HT-29 (cell line): Measurements from ENCODE around the gene PTPRK. TPM values are rescaled to one million over a fixed set of nuclear protein-coding genes. Genes with fewer than 3 reads are reported as not detected.

Experiments used
- DNase-seq: peaks from one replicate; pipeline ENCODE4 v3.0.0-alpha.2; 2015; ENCODE audit warnings: low spot score
- total RNA-seq: library from RNA; depleted of rRNA; stranded (reverse); fragments of >200 nt; shearing (Covaris generic); gene quantifications from 2 replicates; pipeline ENCODE4 v1.2.3, GENCODE V29; 2014

The PTPRK gene
- total RNA-seq, 1 experiment from 2014 or later, result 190 TPM

- DNase-seq, result no peak
Observed at GRCh38 chr6:128150376-128150775, 370.0 kb downstream of the PTPRK start.

DNA sequence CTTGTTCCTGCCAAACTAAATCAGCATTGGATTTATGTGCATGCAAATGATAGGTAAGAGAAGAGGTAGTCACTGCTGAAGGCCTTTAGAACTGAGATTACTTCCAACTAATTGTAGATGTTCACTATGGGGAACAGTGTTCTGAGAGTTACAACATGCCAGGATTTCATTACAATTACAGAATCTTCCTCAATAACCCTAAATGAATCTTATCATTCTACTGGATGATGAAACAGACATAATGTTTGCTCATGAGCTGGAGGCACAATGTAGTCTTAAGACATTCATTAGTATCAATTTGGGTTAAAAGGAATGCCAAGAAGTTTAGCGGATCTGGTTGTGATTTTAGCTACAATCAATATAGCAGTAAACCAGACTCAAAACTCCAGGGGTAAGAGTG, 370.6 kb downstream of the PTPRK start:
- no peak for DNase-seq

- no peak for DNase-seq
Observed at GRCh38 chr6:128144320-128144719, 376.1 kb downstream of the PTPRK start.

GRCh38 chr6:128141932-128142331, 378.5 kb downstream of the PTPRK start:
- DNase-seq, result no peak

DNA sequence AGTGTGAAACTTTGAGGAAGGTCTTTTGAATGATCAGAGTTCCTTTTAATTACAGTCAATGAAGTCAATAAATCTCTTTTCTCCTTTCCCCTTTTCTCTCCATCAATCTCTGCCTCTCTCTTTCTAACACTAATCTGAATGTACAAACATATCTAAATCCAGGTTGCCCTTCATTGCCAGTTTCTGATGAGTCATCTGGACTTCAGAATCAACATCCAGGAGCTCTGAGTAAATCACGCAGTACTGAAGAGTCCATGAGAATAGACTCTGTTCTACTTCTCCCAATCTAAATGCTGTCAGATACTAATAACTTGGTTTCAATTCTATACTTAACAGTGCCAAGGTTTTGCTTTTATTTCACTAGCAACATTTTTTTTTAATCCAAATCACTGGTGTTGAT, 380.9 kb downstream of the PTPRK start:
- peak; percentile 35 for DNase-seq

GRCh38 chr6:128138694-128139093, 381.7 kb downstream of the PTPRK start:
- DNase-seq, result no peak

DNA sequence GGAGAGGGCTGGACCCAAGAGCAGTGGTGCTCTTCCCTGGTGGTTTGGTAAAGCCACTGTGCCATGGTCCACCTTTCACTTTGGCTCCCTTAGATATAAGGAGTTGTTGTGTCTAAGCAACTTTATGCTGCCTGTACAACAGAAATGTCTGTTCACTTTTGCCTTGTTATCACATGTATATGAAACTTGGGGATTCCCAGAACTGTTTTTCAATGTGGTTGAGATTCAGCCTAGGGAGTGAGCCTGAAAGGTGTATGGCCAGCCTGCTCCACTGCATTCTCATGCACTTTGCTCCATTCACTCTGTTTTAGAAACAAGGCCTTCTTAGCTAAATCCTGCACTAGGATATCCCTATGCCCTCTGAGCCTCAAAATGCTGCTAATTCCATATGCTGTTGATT, 385.1 kb downstream of the PTPRK start:
- DNase-seq, result no peak

- DNase-seq, result no peak
Observed at GRCh38 chr6:128131566-128131965, 388.8 kb downstream of the PTPRK start.

DNA sequence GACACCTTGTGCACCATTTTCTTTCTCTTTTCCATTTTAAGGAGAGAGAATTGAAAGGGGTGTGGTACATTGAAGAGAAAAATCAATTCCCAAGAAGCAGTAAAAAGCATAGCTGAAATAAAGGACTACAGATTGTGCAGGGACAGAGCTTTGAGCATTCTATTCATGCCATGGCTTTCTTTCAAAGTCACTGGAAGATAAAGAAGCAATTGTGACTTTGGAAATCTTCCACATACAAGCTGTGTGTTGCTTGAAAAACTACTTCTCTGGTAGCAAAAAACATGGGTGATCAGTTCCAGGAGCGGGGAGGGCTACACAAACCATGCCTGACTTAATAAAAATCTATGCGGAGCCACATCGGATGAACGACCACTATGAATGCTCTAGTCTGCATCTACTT, 389.4 kb downstream of the PTPRK start:
- no peak for DNase-seq

- no peak for DNase-seq
Observed at GRCh38 chr6:128129679-128130078, 390.7 kb downstream of the PTPRK start.

DNA sequence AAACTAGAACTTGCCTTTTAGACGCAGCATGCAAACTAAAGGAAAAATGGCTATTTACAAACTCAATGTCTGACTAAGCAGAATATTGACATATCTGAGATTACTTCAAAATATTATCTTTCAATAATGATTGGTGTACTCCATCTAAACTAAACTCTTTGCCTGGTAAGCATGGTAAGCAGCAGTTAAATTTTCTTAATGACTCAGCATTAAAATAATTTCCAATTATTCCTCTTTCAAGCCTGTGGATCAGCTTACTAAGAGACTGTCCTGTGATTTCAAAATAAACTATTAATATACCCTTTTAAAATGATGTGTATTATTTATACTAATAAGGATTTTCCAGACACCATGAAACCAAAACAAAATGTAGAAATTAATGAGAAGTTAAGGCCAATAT, 392.7 kb downstream of the PTPRK start:
- DNase-seq, result no peak

DNA sequence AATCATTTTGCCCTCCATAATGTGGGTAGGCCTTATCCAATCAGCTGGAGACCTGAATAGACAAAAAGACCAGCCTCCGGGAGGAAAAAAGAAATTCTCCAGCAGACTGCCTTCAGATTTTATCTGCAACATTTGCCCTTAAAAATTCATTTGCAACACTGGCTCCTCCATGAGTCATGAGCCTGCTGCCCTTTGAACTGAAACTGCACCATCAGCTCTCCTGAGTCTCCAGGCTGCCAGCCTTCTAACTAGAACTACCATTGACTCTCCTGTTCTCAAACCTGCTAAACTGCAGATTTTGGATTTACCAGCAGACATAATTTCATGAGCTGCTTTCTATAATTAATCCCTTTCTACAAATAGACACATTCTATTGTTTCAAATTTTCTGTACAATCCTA, 395.7 kb downstream of the PTPRK start:
- peak; percentile 33 for DNase-seq

GRCh38 chr6:128121610-128122009, 398.8 kb downstream of the PTPRK start:
- no peak for DNase-seq

DNA sequence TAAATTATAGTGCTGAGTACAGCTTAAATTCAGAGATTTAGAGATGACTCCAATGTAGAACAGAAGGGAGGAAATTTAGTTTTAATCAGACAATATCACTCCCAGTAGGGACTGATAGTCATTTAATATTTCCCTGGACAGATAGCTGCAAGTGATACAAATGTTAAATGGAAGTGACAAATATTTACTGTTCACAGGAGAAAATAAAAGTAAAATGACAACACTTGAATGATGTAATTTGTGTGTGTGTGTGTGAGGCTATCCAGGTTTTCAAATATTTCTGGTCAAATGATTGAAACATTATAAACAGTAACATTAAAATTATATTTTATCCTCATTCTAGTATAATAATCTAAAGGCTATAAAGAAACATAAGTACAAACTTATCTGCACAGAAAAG, 399.2 kb downstream of the PTPRK start:
- DNase-seq, result no peak

DNA sequence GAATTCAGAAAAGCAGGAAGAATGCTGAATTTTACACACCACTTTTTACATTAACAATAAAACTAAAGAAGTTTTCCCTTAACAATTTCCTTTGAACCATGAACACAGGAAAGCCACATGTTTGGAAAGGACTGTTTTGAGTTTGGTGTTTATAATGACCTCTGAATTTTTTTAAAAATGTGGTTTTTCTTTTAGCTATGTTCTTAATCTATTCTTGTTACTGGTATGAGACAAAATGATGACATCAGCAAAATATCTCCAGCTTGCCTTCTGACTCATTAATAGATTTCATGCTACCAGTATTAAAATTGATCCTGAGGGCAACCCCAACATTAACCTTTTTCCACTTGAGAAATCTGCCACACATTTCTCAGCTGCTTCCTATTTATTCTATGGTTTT, 402.0 kb downstream of the PTPRK start:
- no peak for DNase-seq

DNA sequence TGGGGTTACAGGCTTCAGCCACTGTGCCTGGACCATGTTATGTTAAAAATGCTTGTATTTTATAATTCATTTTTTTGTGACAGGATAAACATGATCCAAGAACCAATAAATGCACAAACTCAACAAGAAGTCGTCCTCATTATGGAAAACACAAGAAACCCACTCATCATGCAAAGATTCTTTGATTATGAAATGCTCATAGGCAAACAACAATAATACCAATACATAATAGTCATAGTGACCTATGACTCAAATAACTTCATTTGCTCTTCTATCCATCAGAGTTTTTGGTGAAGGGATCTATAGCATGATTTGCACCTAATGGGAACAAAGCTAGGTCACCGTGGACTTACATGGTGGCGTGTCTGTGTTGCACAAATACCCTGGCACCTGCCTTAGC, 402.5 kb downstream of the PTPRK start:
- no peak for DNase-seq

DNA sequence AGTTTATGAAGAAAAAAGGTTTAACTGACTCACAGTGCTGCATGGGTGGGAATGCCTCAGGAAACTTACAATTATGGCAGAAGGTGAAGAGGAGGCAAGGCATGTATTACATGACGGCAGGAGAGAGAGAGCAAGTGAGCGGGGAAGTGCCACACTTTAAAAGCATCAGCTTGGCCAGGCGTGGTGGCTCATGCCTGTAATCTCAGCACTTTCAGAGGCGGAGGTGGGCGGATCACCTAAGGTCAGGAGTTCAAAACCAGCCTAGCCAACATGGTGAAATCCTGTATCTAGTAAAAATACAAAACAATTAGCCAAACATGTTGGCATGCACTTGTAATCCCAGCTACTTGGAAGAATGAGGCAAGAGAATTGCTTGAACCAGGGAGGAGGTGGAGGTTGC, 406.2 kb downstream of the PTPRK start:
- no peak for DNase-seq

DNA sequence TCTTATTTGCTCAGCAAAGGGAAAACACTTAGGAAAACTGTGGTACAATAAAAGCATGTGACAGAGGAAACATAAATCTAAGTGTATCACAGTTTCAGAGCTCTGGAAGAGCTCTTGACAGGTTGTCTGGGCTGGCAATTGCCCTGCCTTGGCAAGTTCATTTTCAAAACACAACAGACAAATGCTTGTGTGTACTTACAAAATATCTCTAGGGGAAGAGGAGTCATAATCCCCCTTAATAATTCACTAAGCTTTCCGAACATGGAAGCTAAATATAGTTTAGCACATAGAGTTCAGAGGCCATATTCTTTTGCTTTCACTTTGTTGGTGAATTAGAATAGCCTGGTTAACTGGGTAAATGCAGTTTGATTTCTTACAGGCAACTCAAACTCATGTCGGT, 407.9 kb downstream of the PTPRK start:
- no peak for DNase-seq

DNA sequence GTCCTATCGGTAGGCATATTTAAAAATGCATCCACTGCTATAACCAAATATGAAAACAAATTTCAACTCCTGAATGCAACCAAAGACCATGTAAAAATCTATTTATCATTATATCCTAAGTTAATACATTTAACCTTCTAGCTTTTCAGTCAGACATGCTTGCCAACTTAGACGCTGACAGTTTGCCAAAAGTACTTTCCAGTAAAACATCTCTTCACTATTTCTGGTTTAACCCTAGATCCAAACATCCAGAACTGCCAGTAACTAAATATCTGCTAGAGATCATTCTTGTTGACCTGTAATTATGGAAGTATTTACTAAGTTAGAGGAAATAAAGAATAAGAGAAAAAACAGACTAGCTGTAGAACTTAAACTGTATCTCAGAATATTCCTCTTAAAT, 409.3 kb downstream of the PTPRK start:
- no peak for DNase-seq

DNA sequence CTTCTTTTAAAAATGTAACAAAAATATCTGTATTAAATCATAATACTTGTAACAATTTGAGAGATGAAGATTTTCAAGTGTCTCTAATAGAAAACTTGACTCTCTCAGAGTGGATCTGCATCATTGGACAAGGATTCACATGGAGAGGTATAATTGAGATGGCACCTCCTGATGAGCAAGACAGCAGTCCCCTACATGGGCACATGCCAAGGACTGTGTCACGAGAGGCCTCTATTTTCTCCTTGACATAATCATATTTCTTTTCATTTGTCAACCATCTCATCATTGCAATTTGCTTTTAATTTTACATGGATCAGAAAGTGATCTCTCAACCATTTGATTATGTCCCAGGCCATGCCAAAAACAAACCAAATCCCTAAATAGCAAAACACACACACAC, 412.7 kb downstream of the PTPRK start:
- DNase-seq, result no peak

DNA sequence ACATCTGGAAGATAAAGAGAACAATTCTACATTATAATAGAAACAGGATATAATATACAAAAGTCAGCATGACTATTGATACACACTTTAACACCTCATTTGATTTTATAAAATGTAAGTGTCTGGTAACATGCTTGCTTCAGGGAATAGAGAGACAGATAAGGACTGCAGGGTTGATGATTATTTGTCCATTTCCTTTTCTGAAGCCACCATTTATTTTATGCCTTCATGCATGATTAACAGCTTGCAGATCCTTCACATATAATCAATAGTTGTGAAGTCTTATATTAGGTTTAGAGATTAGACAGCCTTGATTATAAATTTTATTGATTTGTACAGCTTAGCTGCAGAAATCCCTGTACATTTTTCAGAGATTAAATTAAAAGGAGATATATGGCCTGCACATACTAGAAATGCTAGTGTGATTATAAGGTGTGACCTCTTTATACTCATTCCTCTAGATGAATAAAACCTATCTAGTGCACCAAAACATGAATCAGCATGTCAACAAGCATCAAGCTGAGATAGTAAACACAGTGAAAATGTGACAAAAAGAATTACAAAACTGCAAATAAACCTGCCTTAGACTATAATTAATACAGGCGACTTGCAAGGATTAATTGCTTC, 420.7 kb downstream of the PTPRK start:
- DNase-seq, result no peak

GRCh38 chr6:128098000-128098581, 422.3 kb downstream of the PTPRK start:
- no peak for DNase-seq

DNA sequence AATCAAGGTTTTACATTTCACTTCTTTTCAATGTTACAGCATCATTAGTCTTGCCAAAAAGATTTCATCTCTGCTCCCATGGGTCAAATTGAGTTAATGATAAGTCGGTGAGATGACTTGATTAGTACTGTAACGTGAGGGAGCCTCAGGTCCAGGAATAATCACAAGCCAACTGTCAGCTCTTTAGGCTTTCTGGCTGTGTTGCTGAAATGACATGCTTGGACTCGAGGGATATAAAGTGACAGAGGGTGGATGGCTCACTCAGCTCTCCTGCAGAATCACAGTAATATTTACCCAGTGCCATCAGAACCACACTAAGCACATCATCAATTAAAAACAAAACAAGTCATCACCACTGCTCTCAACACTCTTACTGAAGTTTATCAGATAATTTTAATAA, 423.4 kb downstream of the PTPRK start:
- DNase-seq, result no peak

GRCh38 chr6:128095362-128095761, 425.0 kb downstream of the PTPRK start:
- DNase-seq, result no peak
